Embryonic facial prominence (tissue), 1 donor: Measurements from ENCODE around the gene SLC38A10.
A peak's percentile ranks its signal among the peaks of the same experiment; 100 is the strongest.

Experiments used
- DNase-seq: peaks from one replicate; pipeline ENCODE4 v3.0.0-alpha.2; 2016; ENCODE audit errors: extremely low spot score

Gene SLC38A10

GRCh38 chr17:81254955-81255717, 40.0 kb downstream of the SLC38A10 start:
- no peak for DNase-seq

DNA sequence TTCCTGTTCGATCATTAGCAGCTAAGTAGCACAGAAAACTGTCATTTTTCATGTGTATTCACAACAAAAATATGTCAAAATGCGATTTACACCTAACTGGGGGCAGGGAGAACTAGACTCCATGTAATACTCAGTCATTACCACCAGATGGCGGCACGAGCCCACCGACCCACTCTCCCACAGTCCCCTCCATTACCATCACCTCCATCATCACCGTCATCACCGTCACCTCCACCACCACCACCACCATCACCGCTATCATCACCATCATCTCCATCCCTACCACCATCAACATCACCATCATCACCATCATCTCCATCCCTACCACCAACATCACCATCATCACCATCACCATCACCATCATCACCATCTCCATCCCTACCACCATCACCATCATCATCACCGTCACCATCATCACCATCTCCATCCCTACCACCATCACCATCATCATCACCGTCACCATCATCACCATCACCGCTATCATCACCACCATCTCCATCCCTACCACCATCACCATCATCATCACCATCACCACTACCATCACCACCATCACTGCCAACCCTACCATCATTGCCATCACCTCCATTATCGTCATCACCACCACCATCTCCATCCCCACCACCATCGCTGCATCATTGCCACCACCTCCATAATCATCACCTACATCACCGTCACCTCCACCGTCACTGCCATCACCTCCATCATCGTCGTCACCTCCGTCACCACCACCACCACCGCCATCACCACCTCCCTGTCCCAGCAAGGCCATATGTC, 41.6 kb downstream of the SLC38A10 start:
- DNase-seq: no peak

DNA sequence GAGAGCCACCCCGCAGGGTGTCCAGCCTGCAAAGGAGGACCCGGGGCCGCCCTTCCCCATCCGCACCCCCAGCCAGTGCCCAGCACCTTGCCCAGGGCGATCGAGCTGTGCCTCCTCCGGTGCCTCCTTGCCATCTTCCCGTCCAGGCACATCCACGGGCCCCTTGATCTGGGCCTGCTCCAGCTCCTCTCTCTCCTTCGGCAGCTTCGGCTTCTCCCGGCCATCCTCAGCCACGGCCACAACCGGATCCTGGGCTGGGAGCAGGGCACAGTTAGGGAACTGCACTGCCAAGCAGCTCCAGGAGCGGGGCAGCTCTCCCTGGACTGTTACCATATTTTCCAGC, 42.1 kb downstream of the SLC38A10 start:
- DNase-seq: no peak

DNA sequence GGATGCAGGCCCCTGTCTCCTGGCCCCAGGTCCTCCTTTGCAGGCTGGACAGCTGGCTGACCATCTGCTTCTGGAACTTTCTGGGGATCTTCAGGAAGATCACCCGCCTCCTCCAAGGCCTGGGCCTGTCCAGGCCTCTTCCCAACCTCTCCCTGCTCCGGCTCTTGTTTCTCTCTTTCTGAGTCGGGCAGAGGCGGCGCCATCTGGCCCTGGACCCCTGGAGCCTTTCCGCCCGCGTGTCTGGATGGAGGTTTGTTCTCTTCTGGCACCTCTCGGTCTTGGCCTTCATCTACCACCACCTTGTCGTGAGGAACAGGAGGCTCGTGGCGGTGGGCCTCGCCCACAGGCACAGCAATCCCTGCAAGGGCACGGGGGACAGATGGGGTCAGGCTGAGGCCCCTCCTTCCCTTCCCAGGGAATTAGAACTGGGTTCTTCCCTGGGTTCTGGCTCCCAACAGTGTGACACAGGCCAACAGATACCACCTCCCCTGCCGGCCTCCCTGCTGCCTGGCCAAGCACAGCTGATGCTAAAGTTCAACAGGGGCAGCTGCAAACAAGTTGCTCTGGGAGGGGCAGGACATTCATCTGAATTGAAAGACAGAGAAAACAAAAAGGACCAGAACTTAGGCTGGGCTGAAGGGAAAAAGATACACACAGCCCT, 42.7 kb downstream of the SLC38A10 start:
- no peak for DNase-seq

- DNase-seq: no peak
Observed at GRCh38 chr17:81251709-81252301, 43.3 kb downstream of the SLC38A10 start.

DNA sequence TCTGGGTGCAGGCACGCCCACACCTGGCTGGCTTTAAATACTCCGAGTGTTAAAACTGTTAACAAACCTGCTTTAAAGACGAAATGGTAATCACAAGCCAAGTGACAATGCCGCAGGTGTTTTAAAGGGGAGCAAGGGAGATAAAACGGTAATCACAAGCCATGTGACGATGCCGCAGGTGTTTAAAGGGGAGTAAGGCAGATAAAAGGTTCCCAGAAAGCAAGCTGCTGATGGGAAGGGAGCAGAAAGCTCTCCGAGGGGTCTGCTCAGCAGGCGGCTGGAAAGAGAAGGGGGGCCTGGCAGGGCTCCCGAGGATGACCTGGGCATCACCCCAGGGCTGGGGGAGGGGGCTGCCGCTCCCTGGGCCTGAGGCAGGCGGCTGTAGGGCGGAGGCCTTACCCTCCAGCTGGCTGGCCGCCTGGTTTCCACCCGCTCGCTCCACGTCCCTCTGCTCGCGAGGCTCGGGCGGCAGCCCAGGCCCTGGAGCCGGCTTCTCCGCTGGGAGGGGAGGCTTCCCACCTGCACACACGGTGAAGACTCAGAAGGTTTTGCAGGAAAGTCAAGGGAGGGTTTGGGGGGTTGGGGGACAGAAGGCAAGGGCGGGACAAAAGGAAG, 43.9 kb downstream of the SLC38A10 start:
- DNase-seq: no peak

DNA sequence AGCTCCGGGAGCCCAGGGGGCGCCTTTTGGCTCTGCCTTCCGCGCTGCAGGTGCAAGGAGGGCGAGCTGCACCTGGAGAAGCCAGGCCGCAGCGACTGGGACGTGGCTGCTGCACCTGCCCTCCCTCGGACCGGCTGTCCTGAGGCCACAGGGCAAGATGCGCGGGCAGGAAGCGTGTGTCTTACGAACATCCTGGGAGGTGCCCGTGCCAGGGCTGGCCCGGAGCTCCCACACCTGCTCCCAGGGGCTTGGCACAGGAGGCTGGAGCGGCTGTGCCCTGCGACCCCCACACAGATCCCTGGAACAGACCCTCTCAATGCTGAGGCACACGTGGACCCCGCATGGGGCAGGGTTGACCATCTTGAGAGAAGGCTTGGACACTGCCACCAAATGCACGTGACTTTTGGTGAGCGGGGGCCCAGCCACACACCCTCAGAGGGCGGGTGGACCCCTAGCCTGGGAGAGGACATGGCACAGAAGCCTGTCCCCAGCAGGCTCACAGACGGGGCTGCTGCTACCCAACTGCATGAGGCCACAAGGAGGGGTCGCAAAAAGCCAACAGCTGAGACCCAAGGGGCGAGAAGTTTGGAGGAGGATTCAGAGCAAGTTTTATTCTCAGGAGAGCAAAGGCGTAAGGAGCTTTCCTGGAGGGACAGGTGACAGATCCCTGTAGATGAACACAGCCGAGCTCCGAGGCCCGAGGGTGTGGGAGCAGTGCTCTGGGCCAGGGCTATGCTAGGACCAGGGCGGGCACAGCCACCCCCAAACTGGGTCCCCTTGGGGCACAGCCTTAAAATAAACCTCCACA, 44.6 kb downstream of the SLC38A10 start:
- no peak for DNase-seq

- peak; percentile 47 for DNase-seq
Observed at GRCh38 chr17:81249223-81250040, 45.7 kb downstream of the SLC38A10 start.

- no peak for DNase-seq
Observed at GRCh38 chr17:81248649-81249048, 46.5 kb downstream of the SLC38A10 start.

- DNase-seq: no peak
Observed at GRCh38 chr17:81247339-81247990, 47.6 kb downstream of the SLC38A10 start.

GRCh38 chr17:81246679-81247338, 48.3 kb downstream of the SLC38A10 start:
- DNase-seq: no peak

- DNase-seq: no peak
Observed at GRCh38 chr17:81246343-81246670, 48.8 kb downstream of the SLC38A10 start.

DNA sequence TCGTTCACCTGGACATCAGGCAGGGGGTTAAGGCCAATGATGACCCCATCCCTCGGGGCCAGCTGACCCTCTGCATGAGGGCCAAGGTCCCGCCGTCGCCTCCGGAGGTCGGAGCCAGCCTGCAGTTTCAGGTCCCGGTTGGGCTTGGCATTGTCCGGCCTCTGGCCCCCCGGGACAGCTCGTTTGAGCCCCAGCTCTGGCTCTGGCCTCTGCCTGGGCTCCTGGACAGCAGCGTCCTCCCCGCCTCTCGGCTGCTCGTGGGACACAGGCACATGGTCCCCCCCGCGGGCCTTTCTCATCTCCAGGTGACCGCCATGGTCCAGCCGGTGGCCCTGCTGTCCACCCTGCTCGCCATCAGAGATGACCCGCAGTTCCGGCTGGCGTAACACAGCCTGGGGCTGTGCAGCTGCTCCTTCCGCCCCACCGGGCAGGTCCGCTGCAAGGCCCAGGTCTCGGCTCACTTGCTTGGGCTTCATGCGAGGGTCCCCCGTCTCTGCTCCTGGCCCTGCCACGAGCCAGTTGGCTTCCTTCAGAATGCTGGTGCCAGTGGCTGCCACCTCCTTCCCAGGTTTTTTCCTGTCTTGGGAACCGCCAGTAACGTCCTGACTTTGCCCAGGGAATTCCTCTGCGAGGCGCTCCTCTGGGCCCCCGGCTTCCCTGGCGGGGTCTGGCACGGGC, 49.3 kb downstream of the SLC38A10 start:
- no peak for DNase-seq

DNA sequence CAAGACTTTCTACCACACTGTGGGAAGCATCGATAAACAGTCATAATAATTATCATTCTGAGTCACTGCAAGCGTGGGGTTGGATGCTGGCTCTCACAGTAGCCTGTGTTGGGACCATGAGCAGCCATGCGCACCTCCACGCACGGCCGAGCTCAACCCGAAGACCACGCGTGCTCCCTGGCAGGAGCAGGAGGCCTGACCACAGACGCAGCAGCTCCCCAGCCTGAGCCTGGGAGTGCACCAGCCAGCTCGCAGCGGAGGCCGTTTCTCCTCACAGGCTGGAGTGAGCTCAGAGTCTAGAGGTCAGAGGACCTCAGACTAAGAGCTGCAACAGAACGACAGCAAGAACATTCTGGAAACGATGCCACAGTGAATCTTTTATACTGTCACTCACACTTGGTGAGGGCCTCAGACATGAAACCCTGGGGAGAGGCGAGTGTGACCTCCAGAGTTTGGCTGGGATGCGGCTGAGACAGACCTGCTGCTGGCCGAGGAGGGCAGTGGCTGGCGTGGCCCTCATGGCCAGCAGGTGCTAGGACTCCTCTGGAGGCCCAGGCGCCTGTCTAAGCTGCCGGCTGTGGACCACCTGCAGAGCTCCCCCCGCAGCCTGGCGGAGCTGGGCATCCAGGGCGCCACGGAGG, 50.0 kb downstream of the SLC38A10 start:
- no peak for DNase-seq

- DNase-seq: no peak
Observed at GRCh38 chr17:81244358-81245023, 50.6 kb downstream of the SLC38A10 start.

GRCh38 chr17:81243333-81243664, 51.8 kb downstream of the SLC38A10 start:
- DNase-seq: no peak

DNA sequence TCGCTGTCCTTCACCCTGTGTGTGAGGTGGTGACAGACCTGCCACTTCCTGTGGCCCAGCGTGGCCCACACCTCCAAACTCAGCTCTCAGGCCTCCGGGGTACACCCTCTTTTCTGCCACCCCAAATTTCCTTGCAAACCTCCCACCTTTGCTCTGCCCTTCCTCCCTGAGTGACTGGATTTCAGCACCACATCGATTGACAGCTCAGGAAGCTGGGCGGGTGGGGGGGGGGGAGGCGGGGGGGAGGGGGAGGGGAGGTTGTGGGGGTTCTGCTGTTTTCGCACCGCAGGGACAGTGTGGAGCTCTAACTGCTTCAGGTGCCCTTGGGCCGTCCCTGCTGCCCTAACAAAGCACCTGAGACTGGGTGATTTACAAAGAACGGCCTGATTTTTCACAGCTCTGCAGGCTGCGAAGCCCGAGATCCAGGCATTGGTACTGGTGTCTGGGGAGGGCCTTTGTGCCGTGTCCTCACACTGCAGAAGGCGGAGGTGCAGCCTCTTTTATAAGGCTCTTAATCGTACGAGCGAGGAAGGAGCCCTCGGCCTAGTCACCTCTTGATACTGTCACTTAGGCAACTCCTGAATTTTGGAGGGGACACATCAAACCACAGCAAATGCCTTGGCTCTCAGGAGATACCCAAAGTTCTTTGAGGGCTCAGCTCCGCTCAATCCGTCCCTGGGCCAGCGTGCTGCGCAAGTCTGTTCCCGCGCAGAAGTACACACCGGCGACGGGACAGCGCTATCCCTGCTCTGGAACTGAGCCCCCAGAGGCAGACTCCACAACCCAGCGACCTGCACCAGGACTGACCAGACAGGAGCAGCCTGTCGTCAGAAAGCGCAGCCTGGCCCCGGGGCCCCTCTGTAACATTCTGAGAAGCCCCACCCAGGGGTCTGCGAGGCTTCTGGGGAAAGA, 52.4 kb downstream of the SLC38A10 start:
- DNase-seq: no peak
